Keratinocyte (primary cell): Measurements from ENCODE around the gene IGSF8. TPM values are rescaled to one million over a fixed set of nuclear protein-coding genes. Genes with fewer than 3 reads are reported as not detected.

Experiments used
- DNase-seq: peaks from one replicate; pipeline ENCODE4 v3.0.0-alpha.2; 2011; ENCODE audit warnings: low read depth, missing footprints, low spot score
- FAIRE-seq: peaks from 2 replicates; lab custom pipeline; 2011; peaks lifted over from hg19 to GRCh38; lab: Jason Lieb, UNC
- H2AFZ ChIP-seq: 2 replicates; pipeline ENCODE4 v1.6.0; 2012; ENCODE audit warnings: low read length, control low read depth, inconsistent platforms; ENCODE audit not compliant: control insufficient read depth
- H3K27ac ChIP-seq: 2 replicates; pipeline ENCODE4 v1.5.1; 2011; ENCODE audit warnings: low read length; ENCODE audit not compliant: control insufficient read depth, insufficient read depth
- H3K27me3 ChIP-seq: 3 replicates; pipeline ENCODE4 v1.6.0; 2011; ENCODE audit warnings: low read length; ENCODE audit not compliant: control insufficient read depth, insufficient read depth; ENCODE audit errors: extremely low read depth
- H3K36me3 ChIP-seq, 2 experiments: 2 replicates in 1 of 2; 3 replicates in 1 of 2; pipeline ENCODE4 v1.5.1; 2011; ENCODE audit warnings: low read length in 2 of 2, mild to moderate bottlenecking in 1 of 2; ENCODE audit not compliant: control insufficient read depth in 2 of 2, insufficient read depth in 2 of 2; ENCODE audit errors: extremely low read depth in 1 of 2
- H3K4me1 ChIP-seq: 3 replicates; pipeline ENCODE4 v1.5.1; 2011; ENCODE audit warnings: low read length; ENCODE audit not compliant: control insufficient read depth, insufficient read depth; ENCODE audit errors: extremely low read depth
- H3K4me2 ChIP-seq: 3 replicates; pipeline ENCODE4 v1.6.0; 2011; ENCODE audit warnings: low read depth, low read length; ENCODE audit not compliant: control insufficient read depth, insufficient read depth; ENCODE audit errors: extremely low read depth
- H3K4me3 ChIP-seq, 3 experiments: fragments of 200-600 bp in 1 of 3; sonication (generic) in 1 of 3; 2 replicates in 2 of 3; 3 replicates in 1 of 3; pipeline ENCODE4 v1.5.1; 2011 to 2016; ENCODE audit warnings: low read length in 3 of 3, mild to moderate bottlenecking in 3 of 3, control low read depth in 2 of 3, inconsistent platforms in 1 of 3, low read depth in 1 of 3, mixed read lengths in 1 of 3, mixed run types in 1 of 3, moderate library complexity in 1 of 3; ENCODE audit not compliant: control insufficient read depth in 2 of 3, insufficient read depth in 2 of 3; ENCODE audit errors: extremely low read depth in 1 of 3
- H3K79me2 ChIP-seq: 2 replicates; pipeline ENCODE4 v1.6.0; 2012; ENCODE audit warnings: low read length; ENCODE audit not compliant: control insufficient read depth, insufficient read depth
- H3K9ac ChIP-seq: 3 replicates; pipeline ENCODE4 v1.6.0; 2011; ENCODE audit warnings: low read length; ENCODE audit not compliant: control insufficient read depth, insufficient read depth; ENCODE audit errors: extremely low read depth
- H3K9me1 ChIP-seq: 3 replicates; pipeline ENCODE4 v1.6.0; 2011; ENCODE audit warnings: low read length; ENCODE audit not compliant: control insufficient read depth, insufficient read depth; ENCODE audit errors: extremely low read depth
- H3K9me3 ChIP-seq: 2 replicates; pipeline ENCODE4 v1.5.1; 2012; ENCODE audit warnings: low read depth, low read length; ENCODE audit not compliant: control insufficient read depth
- H4K20me1 ChIP-seq: 3 replicates; pipeline ENCODE4 v1.6.0; 2011; ENCODE audit warnings: low read length; ENCODE audit not compliant: control insufficient read depth, insufficient read depth; ENCODE audit errors: extremely low read depth
- CTCF ChIP-seq, 3 experiments: IDR thresholded peaks in 1 of 3; conservative IDR thresholded peaks in 1 of 3; optimal IDR thresholded peaks in 1 of 3; 2 replicates in 2 of 3; 3 replicates in 1 of 3; pipeline versions ENCODE3 to v1.5.1; 2011; ENCODE audit warnings: low read length in 3 of 3, mild to moderate bottlenecking in 3 of 3, moderate library complexity in 2 of 3, control low read depth in 1 of 3, inconsistent platforms in 1 of 3; ENCODE audit not compliant: insufficient read depth in 2 of 3; ENCODE audit errors: extremely low read depth in 1 of 3
- EZH2 ChIP-seq: IDR thresholded peaks from one replicate; pipeline ENCODE4 v1.6.1; 2012; ENCODE audit warnings: inconsistent platforms, mild to moderate bottlenecking, low read length, moderate library complexity
- dilution Hi-C: fragments of 300-500 bp; cut with MboI; formaldehyde crosslinking; loops from one replicate; pipeline ENCODE4 v1.7.0; 2020; ENCODE audit warnings: low sequenced_read_pairs; ENCODE audit not compliant: extremely low pct_ligation_motif_present
- polyA plus RNA-seq, 5 experiments: library from polyadenylated mRNA; depleted of rRNA in 3 of 5; stranded (reverse) in 3 of 5; stranded (forward) in 1 of 5; unstranded in 1 of 5; fragments of >200 nt; gene quantifications; 1 replicate in 1 of 5; 2 replicates in 3 of 5; 3 replicates in 1 of 5; pipeline versions ENCODE4 v1.2.1 to v1.2.3, GENCODE V29; 2011 to 2012; ENCODE audit warnings: missing spikeins in 2 of 5, low read depth in 1 of 5, low replicate concordance in 1 of 5

IGSF8 gene
- polyA plus RNA-seq, 1 donor (not counting 4 experiments of a cell fraction or from before 2014, with no cell fraction given): 16.5 TPM

GRCh38 chr1:160045653-160046052, 52.8 kb downstream of the IGSF8 start:
- H3K4me1 ChIP-seq: no peaks in the 10 kb centered on the region
- H2AFZ ChIP-seq: no peak overlapping the region

GRCh38 chr1:160043543-160043942, 54.9 kb downstream of the IGSF8 start:
- Histone ChIP-seq H3K4me3 (no peak overlapping the region), H3K9ac (no peak overlapping the region), H3K4me2 (no peak overlapping the region), H3K4me1 (no peaks in the 10 kb centered on the region), H3K27ac (no peak overlapping the region), H3K27me3 (peaks cover 20% of the 10 kb centered on the region), H2AFZ (no peak overlapping the region), H4K20me1 (no peaks in the 10 kb centered on the region), H3K79me2 (no peaks in the 10 kb centered on the region), H3K9me3 (no peaks in the 10 kb centered on the region), H3K36me3 (no peaks in the 10 kb centered on the region), H3K9me1 (no peaks in the 10 kb centered on the region)
- DNase-seq: no peak
- no peak for FAIRE-seq
- dilution Hi-C loops: loop anchor here (25.0 kb wide), 1 partner anchor 256 kb away; the partner anchor contains the start of gene DUSP23
- TF ChIP-seq CTCF (optimal IDR thresholded peaks at IDR 0.05 in 1 of 3, IDR thresholded peaks at IDR 0.05 in 1 of 3, conservative IDR thresholded peaks at IDR 0.05 in 1 of 3; ENCODE audit: extremely low read depth in 1 of 3, insufficient read depth in 2 of 3, low read length in 3 of 3): no peak
- TF ChIP-seq EZH2: no peak

More at GRCh38 chr1:160045653-160046052, 52.8 kb downstream of the IGSF8 start:
- dilution Hi-C loops: loop anchor here (25.0 kb wide), 1 partner anchor 258 kb away; the partner anchor contains the start of gene DUSP23
- no peak for DNase-seq
- no peak overlapping the region for H3K4me2 ChIP-seq
- no peak for TF ChIP-seq CTCF (optimal IDR thresholded peaks at IDR 0.05 in 1 of 3, IDR thresholded peaks at IDR 0.05 in 1 of 3, conservative IDR thresholded peaks at IDR 0.05 in 1 of 3; ENCODE audit: extremely low read depth in 1 of 3, insufficient read depth in 2 of 3, low read length in 3 of 3)
- TF ChIP-seq EZH2: no peak
- H3K27me3 ChIP-seq: peaks cover 20% of the 10 kb centered on the region
- H3K4me3 ChIP-seq: no peak overlapping the region
- no peaks in the 10 kb centered on the region for H3K36me3 ChIP-seq
- H3K9me3 ChIP-seq: no peaks in the 10 kb centered on the region
- H3K9ac ChIP-seq: no peak overlapping the region
- H4K20me1 ChIP-seq: no peaks in the 10 kb centered on the region
- no peak overlapping the region for H3K27ac ChIP-seq
- H3K9me1 ChIP-seq: no peaks in the 10 kb centered on the region
- H3K79me2 ChIP-seq: no peaks in the 10 kb centered on the region
- FAIRE-seq: no peak

Other genes starting within 250 kb of the IGSF8 start
- gene VSIG8, start 236.0 kb downstream of the IGSF8 start, polyA plus RNA-seq: 0.48 to 1.5 TPM (median 0.56 TPM) in 3 replicates
- 0.82 to 3.0 TPM (median 2.3 TPM) in 3 replicates for gene CFAP45, start 198.5 kb downstream of the IGSF8 start, polyA plus RNA-seq
- gene TAGLN2, start 173.1 kb downstream of the IGSF8 start, polyA plus RNA-seq: 678 to 787 TPM (median 709 TPM) in 3 replicates
- 4.2 to 6.0 TPM (median 5.8 TPM) in 3 replicates for gene IGSF9, start 153.0 kb downstream of the IGSF8 start, polyA plus RNA-seq
- 0.31 to 0.57 TPM (median 0.41 TPM) in 3 replicates for gene SLAMF9, start 144.4 kb downstream of the IGSF8 start, polyA plus RNA-seq
- gene PIGM, start 66.6 kb downstream of the IGSF8 start, polyA plus RNA-seq: 1.9 to 3.1 TPM (median 3.1 TPM) in 3 replicates
- gene KCNJ10, start 28.5 kb downstream of the IGSF8 start, polyA plus RNA-seq: not detected in 3 replicates
- gene KCNJ9, start 17.1 kb downstream of the IGSF8 start, polyA plus RNA-seq: not detected in 3 replicates
- 0.01 to 0.06 TPM in 2 of 3 replicates, not detected in the other for gene ATP1A2, start 17.1 kb upstream of the IGSF8 start, polyA plus RNA-seq
- not detected in 3 replicates for gene ATP1A4, start 53.0 kb upstream of the IGSF8 start, polyA plus RNA-seq
- gene CASQ1, start 92.0 kb upstream of the IGSF8 start, polyA plus RNA-seq: not detected in 3 replicates
- gene PEA15, start 106.8 kb upstream of the IGSF8 start, polyA plus RNA-seq: 367 to 495 TPM (median 484 TPM) in 3 replicates
- 59.5 to 83.1 TPM (median 81.2 TPM) in 3 replicates for gene DCAF8, start 163.9 kb upstream of the IGSF8 start, polyA plus RNA-seq
- gene PEX19, start 186.5 kb upstream of the IGSF8 start, polyA plus RNA-seq: 40.6 to 48.7 TPM (median 44.3 TPM) in 3 replicates
- 157 to 169 TPM (median 164 TPM) in 3 replicates for gene COPA, start 244.6 kb upstream of the IGSF8 start, polyA plus RNA-seq
- gene NCSTN, start 244.8 kb upstream of the IGSF8 start, polyA plus RNA-seq: 111 to 150 TPM (median 112 TPM) in 3 replicates